ENCODE measurements around the gene HOXA6. TPM values are rescaled to one million over a fixed set of nuclear protein-coding genes. Genes with fewer than 3 reads are reported as not detected.
A peak's percentile ranks its signal among the peaks of the same experiment; 100 is the strongest.

HOXA6 gene
- total RNA-seq, 2 experiments from 2014 or later = 4.1 to 12.0 TPM

- TF ChIP-seq EZH2phosphoT487 (IDR thresholded peaks at IDR 0.05; ENCODE audit: borderline replicate concordance, low read depth, low read length) = no peak
- TF ChIP-seq CTCF (conservative IDR thresholded peaks at IDR 0.05; ENCODE audit: low read length) = no peak
- H3K79me2 ChIP-seq (ENCODE audit: insufficient read depth, low read depth, low read length) = no peaks in the 10 kb centered on the region; the same call in 1 of the 2 replicates
- H2AFZ ChIP-seq (ENCODE audit: low read length) = peak overlapping the region; percentile 66
- BruUV-seq (replicated peaks) = no TSS peak
- peaks cover 29% of the 10 kb centered on the region for H3K4me1 ChIP-seq (ENCODE audit: insufficient read depth, low read length, poor library complexity, severe bottlenecking)
- H3K9me3 ChIP-seq (ENCODE audit: low read length) = no peaks in the 10 kb centered on the region
- peak overlapping the region; percentile 98 for H3K4me2 ChIP-seq (ENCODE audit: low read length)
- peak; percentile 12 for DNase-seq (ENCODE audit: low spot score)
- intact Hi-C loops (cut with micrococcal nuclease; ENCODE audit: unreplicated experiment) = loop anchor here (2.0 kb wide), 2 partner anchors 54 to 232 kb away; partner anchors contain the start of gene SKAP2
- peak overlapping the region; percentile 80 for H3K4me3 ChIP-seq (ENCODE audit: low read depth, low read length, poor library complexity, severe bottlenecking)
- H3K27ac ChIP-seq (ENCODE audit: low read depth, low read length, poor library complexity, severe bottlenecking) = peak overlapping the region; percentile 58
- no peaks in the 10 kb centered on the region for H3K9me2 ChIP-seq (ENCODE audit: insufficient read depth, low read length)
- POLR2A ChIA-PET = interaction anchor here (0.6 to 1.3 kb wide), 8 partner anchors 13 to 1037 kb away, joined by 3 to 6 read pairs (median 4); no protein-coding TSS in a partner anchor
- CTCF ChIA-PET (ENCODE audit: unreplicated experiment) = interaction anchor here (0.9 to 1.3 kb wide), 2 partner anchors 9 to 31 kb away, joined by 3 read pairs; no protein-coding TSS in a partner anchor
- peaks cover 5% of the 10 kb centered on the region; the same call in 1 of the 2 replicates for H4K20me1 ChIP-seq (ENCODE audit: insufficient read depth, low read length)
- no peaks in the 10 kb centered on the region for H3K36me3 ChIP-seq (ENCODE audit: insufficient read depth, low read length)
Measured at GRCh38 chr7:27096768-27097514, 50.6 kb downstream of the HOXA6 start.

DNA sequence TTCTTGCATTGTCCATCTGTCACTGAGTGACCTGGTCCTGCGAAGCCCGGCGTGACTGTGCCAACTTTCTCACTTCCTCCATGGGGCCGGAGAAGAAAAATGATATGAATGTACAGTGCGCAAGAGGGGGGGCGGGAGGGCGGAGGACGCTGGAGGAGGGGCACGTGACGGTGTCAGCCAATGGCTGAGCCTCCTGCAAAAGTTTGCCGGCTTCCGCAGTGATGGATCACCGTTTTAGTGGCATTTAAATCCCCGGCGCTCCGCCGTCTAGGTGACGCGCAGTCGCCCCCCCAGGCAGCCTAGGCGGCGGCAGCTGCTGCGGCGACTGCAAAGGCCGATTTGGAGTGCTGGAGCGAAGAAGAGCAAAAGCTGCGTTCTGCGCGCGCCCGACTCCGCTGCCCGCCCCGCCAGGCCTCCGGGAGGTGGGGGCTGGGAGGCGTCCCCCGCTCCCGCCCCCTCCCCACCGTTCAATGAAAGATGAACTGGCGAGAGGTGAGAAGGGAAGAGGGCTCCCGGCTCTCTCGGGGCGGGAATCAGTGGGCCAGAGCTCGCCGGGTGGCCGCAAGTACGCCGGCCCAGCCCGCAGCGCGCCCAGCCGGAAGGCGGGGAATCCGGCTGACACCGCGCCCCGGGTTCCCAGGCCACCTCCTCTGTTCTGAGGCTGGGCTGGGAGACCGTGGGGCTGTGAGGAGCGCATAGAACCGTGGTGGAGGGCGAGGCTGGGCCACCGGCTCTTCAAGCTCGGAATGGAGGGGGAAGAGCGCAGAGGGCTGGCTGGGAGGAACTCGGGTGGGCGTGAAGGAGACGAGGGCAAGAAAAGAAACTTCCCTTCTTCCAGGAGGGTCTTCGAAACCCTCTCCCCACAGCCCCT is 51.4 kb downstream of the HOXA6 start, which contains the start of gene HOXA1:
Gene HOXA1, minus strand, starts transcription at position 104 of the 871 bp plus-strand sequence. Its CDS starts 88 bp downstream, at position 16.
- no TSS peak for BruUV-seq (replicated peaks)
- peak within 1 kb of the TSS; percentile 98 for H3K4me2 ChIP-seq (ENCODE audit: low read length)
- peak within 1 kb of the TSS; percentile 78 for H2AFZ ChIP-seq (ENCODE audit: low read length)
- ChIA-PET POLR2A (interaction anchor here (0.6 to 1.3 kb wide), 8 partner anchors 12 to 1038 kb away, joined by 3 to 6 read pairs (median 4); no protein-coding TSS in a partner anchor), CTCF (ENCODE audit: unreplicated experiment) (interaction anchor here (0.9 to 1.3 kb wide), 2 partner anchors 9 to 32 kb away, joined by 3 read pairs; no protein-coding TSS in a partner anchor)
- no peaks in the 10 kb centered on the region for H3K36me3 ChIP-seq (ENCODE audit: insufficient read depth, low read length)
- peaks cover 5% of the 10 kb centered on the region; the same call in 1 of the 2 replicates for H4K20me1 ChIP-seq (ENCODE audit: insufficient read depth, low read length)
- H3K27ac ChIP-seq (ENCODE audit: low read depth, low read length, poor library complexity, severe bottlenecking) = peak within 1 kb of the TSS; percentile 58
- H3K9me3 ChIP-seq (ENCODE audit: low read length) = no peaks in the 10 kb centered on the region
- H3K9me2 ChIP-seq (ENCODE audit: insufficient read depth, low read length) = no peaks in the 10 kb centered on the region
- TF ChIP-seq EZH2phosphoT487 (IDR thresholded peaks at IDR 0.05; ENCODE audit: borderline replicate concordance, low read depth, low read length) = no peak
- peak; percentile 33; the same call in 1 of the 2 replicates for TF ChIP-seq CTCF (conservative IDR thresholded peaks at IDR 0.05; ENCODE audit: low read length)
- H3K4me3 ChIP-seq (ENCODE audit: low read depth, low read length, poor library complexity, severe bottlenecking) = peak within 1 kb of the TSS; percentile 80
- intact Hi-C loops (cut with micrococcal nuclease; ENCODE audit: unreplicated experiment) = loop anchor here (2.0 kb wide), 2 partner anchors 55 to 231 kb away; partner anchors contain the start of gene SKAP2
- peak; percentile 94 for DNase-seq (ENCODE audit: low spot score)
- no peaks in the 10 kb centered on the region; the same call in 1 of the 2 replicates for H3K79me2 ChIP-seq (ENCODE audit: insufficient read depth, low read depth, low read length)
- H3K4me1 ChIP-seq (ENCODE audit: insufficient read depth, low read length, poor library complexity, severe bottlenecking) = peaks cover 31% of the 10 kb centered on the region

Small RNA genes within 50 kb of the gene (microRNA-seq; reads per million reads assigned to microRNA genes)
- not detected for gene MIR196B (ENCODE audit: borderline replicate concordance)

Small RNA genes within 50 kb of the gene (small RNA-seq; reads per million reads assigned to genes)
- not detected for gene AC004080.5
- gene RF01977 = not detected
- gene RF02140 = not detected
- gene RF02141 = not detected

Other genes with a start within 250 kb of the HOXA6 start
- 1.6 and 3.0 TPM in 2 replicates for gene HOXA1, start 51.8 kb downstream of the HOXA6 start, total RNA-seq (2014; rRNA removed; shearing (Covaris generic))
- 7.2 and 8.2 TPM in 2 replicates for gene HOXA1, start 51.8 kb downstream of the HOXA6 start, total RNA-seq (2022)
- gene HOXA2, start 45.1 kb downstream of the HOXA6 start, total RNA-seq (2014; rRNA removed; shearing (Covaris generic)) = 0.25 TPM in 1 of 2 replicates, not detected in the other
- 0.42 TPM in 1 of 2 replicates, not detected in the other for gene HOXA2, start 45.1 kb downstream of the HOXA6 start, total RNA-seq (2022)
- 0.75 TPM in 1 of 2 replicates, not detected in the other for gene HOXA4, start 17.0 kb downstream of the HOXA6 start, total RNA-seq (2014; rRNA removed; shearing (Covaris generic))
- gene HOXA4, start 17.0 kb downstream of the HOXA6 start, total RNA-seq (2022) = 1.6 and 2.0 TPM in 2 replicates
- gene HOXA5, start 4.1 kb downstream of the HOXA6 start, total RNA-seq (2014; rRNA removed; shearing (Covaris generic)) = 3.4 and 17.5 TPM in 2 replicates
- 7.4 and 7.9 TPM in 2 replicates for gene HOXA5, start 4.1 kb downstream of the HOXA6 start, total RNA-seq (2022)
- 0.41 TPM in 1 of 2 replicates, not detected in the other for gene HOXA3, start 4.8 kb upstream of the HOXA6 start, total RNA-seq (2014; rRNA removed; shearing (Covaris generic))
- 2.6 and 2.7 TPM in 2 replicates for gene HOXA3, start 4.8 kb upstream of the HOXA6 start, total RNA-seq (2022)
- 4.1 and 6.0 TPM in 2 replicates for gene HOXA7, start 8.9 kb upstream of the HOXA6 start, total RNA-seq (2014; rRNA removed; shearing (Covaris generic))
- 0.42 and 1.2 TPM in 2 replicates for gene HOXA7, start 8.9 kb upstream of the HOXA6 start, total RNA-seq (2022)
- gene HOXA9, start 17.8 kb upstream of the HOXA6 start, total RNA-seq (2014; rRNA removed; shearing (Covaris generic)) = not detected in 2 replicates
- gene HOXA9, start 17.8 kb upstream of the HOXA6 start, total RNA-seq (2022) = not detected in 2 replicates
- not detected in 2 replicates for gene HOXA10, start 26.5 kb upstream of the HOXA6 start, total RNA-seq (2014; rRNA removed; shearing (Covaris generic))
- not detected in 2 replicates for gene HOXA10, start 26.5 kb upstream of the HOXA6 start, total RNA-seq (2022)
- not detected in 2 replicates for gene HOXA11, start 37.5 kb upstream of the HOXA6 start, total RNA-seq (2014; rRNA removed; shearing (Covaris generic))
- not detected in 2 replicates for gene HOXA11, start 37.5 kb upstream of the HOXA6 start, total RNA-seq (2022)
- 0.15 and 0.54 TPM in 2 replicates for gene HOXA13, start 52.3 kb upstream of the HOXA6 start, total RNA-seq (2014; rRNA removed; shearing (Covaris generic))
- gene HOXA13, start 52.3 kb upstream of the HOXA6 start, total RNA-seq (2022) = 0.18 and 0.32 TPM in 2 replicates
- not detected in 2 replicates for gene EVX1, start 95.0 kb upstream of the HOXA6 start, total RNA-seq (2014; rRNA removed; shearing (Covaris generic))
- gene EVX1, start 95.0 kb upstream of the HOXA6 start, total RNA-seq (2022) = not detected in 2 replicates